Stimulated activated CD4-positive, alpha-beta T cell treated with anti-CD3 and anti-CD28 coated beads, Interleukin-4, amount 100 ng/mL, for 48 hours (primary cell): Measurements from ENCODE around the gene HBD.

Experiments
- DNase-seq, 2 donors: peaks; one replicate each; pipeline ENCODE4 v3.0.0-alpha.2; 2020; ENCODE audit warnings: low read depth in 2 of 2

The HBD gene

DNA sequence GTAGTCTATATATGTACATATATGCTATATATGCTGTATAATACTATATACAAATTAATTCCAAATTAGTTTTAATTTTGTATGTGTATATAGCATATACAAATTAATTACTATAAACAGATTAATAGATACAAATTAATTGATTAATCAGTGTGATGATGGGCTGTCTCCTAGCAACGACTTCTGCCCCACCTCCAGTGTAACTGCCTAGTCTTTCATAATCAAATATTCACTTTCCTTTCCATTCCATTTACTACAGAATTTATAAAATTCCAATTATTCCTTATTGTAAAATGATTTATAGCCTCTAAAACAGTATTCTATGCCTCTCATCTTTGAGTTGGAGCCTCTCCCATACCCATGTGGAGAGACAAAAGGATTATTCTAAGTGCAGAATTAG is 976 bp downstream of the HBD start:
- DNase-seq: no peak

DNA sequence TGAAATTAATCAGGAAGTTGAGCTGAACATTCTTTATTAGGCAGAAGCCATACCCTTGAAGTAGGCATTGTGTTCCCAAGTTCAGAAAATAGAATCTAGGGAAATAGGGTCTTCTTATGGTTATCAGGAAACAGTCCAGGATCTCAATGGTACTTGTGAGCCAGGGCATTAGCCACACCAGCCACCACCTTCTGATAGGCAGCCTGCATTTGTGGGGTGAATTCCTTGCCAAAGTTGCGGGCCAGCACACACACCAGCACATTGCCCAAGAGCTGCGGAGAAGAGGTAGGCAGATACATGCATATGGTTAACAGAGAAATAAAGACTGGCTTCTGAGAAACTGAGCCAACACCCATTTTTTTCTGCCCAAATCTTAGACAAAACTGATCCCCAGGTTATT is 1.5 kb downstream of the HBD start:
- no peak for DNase-seq

DNA sequence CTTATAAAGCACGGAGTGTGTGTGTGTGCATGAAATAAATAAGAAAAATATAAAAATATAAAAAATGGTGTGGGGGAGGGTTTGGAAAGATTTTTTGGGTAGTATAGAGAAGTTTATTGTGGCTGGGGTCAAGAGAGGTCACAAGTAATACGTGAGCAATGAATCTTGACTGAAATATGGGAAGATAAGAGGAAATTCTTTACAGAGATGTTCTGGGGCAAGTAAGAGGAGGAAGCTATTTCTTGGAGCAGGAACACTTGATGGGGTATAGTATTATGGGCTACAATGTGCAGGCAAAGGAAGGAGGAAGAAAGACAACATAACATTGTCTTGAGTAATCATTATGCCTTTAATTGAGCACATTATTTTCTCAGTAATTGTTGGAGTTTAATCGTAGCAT is 2.1 kb downstream of the HBD start:
- no peak for DNase-seq

DNA sequence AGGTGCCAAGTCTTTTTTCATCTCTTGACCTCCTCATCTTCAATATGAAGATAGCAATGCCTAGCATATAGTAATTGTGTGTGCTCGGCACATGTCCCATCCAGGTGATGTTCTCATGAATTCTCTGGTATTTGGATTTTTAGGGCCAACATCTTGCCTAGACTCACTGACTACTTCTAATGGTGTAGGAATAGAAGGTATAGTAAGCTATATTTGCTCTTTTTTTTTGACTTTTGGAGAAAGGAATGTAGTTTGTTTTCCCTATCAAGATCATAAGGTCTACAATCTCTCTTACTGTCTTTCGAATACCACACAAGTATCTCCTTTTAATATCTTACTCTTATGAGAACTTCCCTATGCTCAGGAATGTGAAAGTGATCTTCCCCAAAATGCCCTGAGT is 3.2 kb downstream of the HBD start:
- DNase-seq: no peak

DNA sequence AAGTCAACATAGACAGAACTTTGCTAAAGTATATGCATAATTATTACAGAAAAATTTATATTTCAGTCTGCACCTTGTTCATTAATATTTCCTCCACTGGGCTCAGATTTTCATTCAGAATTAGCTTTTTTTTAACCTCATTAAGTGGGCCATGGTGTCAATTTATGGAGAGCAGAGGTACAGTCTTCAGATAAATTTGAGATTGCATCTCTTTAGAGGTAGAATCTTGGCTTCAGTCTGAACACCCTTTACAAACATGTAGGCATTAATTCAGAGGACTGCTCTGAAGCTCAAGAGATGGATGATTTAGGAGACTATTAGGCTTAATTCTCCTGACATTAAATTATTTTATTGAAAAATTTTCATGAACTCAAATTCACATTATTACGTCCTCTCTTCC is 4.0 kb downstream of the HBD start:
- DNase-seq: no peak

DNA sequence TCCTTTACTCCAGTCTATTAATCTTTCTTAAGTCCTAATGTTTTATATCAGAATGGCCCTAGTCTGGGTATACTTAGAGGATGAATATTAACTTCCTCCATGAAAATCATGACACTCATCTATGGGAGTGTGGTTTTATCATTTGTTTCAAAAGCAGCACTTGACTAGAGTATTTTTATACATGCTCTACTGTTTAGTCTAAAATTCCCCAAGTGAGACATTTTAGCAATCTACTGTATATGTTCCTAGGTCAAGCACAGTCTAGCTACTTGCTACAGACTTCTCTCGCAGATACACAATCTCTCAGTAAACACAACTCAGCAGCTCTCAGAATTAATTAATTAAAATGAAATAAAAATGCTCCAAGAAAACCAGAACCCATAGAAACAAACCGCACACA is 4.5 kb downstream of the HBD start:
- DNase-seq: no peak

DNA sequence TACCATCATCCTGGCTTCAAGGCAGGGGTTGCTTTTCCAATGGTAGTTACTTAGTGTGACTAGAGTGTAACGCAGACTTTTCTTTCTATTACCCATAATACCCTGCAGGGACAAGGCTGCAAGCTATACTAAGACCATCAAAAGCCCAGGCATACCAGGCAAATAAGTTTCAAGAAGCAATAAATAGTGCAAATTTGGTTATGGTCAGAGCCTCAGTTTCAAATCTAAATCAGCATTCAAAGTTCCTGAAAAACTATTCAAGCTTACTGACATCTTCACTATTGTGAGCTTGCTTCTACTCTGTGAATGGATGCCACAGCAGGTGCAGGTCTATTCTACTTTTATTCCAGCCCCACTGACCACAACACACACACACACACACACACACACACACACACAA is 4.9 kb downstream of the HBD start:
- no peak for DNase-seq

DNA sequence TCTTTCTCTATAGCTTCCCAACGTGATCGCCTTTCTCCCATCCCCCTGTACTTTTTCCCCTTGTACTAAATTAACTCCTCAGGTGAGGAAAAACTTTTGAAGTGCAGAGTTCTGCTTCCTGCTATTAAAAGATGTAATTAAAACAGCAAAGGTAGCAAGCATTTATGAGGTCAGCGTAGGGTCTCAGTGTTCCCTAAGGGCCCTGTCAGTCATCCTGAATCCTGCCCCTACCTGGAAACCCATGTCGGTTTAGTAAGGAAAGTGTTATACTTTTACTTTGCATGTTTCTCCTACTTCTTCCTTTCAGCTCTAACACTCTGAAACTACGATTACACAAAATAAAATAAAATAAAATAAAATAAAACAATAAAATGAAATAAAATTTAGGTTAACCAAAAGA is 6.2 kb downstream of the HBD start:
- no peak for DNase-seq

DNA sequence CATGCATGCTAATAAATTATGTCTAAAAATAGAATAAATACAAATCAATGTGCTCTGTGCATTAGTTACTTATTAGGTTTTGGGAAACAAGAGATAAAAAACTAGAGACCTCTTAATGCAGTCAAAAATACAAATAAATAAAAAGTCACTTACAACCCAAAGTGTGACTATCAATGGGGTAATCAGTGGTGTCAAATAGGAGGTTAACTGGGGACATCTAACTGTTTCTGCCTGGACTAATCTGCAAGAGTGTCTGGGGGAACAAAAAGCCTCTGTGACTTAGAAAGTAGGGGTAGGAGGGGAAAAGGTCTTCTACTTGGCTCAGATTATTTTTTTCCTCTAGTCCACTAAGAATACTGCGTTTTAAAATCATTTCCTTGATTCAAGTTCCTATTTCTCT is 6.6 kb downstream of the HBD start:
- DNase-seq: no peak

DNA sequence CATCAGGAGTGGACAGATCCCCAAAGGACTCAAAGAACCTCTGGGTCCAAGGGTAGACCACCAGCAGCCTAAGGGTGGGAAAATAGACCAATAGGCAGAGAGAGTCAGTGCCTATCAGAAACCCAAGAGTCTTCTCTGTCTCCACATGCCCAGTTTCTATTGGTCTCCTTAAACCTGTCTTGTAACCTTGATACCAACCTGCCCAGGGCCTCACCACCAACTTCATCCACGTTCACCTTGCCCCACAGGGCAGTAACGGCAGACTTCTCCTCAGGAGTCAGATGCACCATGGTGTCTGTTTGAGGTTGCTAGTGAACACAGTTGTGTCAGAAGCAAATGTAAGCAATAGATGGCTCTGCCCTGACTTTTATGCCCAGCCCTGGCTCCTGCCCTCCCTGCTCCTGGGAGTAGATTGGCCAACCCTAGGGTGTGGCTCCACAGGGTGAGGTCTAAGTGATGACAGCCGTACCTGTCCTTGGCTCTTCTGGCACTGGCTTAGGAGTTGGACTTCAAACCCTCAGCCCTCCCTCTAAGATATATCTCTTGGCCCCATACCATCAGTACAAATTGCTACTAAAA is 7.5 kb downstream of the HBD start, which contains the start of gene HBB:
TSS of gene HBB (minus strand) at position 340 of the 579 bp plus-strand sequence. CDS start at position 290, 50 bp downstream.
- DNase-seq: no peak

DNA sequence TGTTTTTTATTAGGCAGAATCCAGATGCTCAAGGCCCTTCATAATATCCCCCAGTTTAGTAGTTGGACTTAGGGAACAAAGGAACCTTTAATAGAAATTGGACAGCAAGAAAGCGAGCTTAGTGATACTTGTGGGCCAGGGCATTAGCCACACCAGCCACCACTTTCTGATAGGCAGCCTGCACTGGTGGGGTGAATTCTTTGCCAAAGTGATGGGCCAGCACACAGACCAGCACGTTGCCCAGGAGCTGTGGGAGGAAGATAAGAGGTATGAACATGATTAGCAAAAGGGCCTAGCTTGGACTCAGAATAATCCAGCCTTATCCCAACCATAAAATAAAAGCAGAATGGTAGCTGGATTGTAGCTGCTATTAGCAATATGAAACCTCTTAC is 8.8 kb downstream of the HBD start:
- no peak for DNase-seq

DNA sequence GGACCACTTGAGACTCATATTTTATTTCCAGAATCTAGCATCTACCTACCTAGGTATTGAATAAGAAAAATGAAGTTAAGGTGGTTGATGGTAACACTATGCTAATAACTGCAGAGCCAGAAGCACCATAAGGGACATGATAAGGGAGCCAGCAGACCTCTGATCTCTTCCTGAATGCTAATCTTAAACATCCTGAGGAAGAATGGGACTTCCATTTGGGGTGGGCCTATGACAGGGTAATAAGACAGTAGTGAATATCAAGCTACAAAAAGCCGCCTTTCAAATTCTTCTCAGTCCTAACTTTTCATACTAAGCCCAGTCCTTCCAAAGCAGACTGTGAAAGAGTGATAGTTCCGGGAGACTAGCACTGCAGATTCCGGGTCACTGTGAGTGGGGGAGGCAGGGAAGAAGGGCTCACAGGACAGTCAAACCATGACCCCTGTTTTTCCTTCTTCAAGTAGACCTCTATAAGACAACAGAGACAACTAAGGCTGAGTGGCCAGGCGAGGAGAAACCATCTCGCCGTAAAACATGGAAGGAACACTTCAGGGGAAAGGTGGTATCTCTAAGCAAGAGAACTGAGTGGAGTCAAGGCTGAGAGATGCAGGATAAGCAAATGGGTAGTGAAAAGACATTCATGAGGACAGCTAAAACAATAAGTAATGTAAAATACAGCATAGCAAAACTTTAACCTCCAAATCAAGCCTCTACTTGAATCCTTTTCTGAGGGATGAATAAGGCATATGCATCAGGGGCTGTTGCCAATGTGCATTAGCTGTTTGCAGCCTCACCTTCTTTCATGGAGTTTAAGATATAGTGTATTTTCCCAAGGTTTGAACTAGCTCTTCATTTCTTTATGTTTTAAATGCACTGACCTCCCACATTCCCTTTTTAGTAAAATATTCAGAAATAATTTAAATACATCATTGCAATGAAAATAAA is 9.5 kb downstream of the HBD start:
- DNase-seq: no peak

DNA sequence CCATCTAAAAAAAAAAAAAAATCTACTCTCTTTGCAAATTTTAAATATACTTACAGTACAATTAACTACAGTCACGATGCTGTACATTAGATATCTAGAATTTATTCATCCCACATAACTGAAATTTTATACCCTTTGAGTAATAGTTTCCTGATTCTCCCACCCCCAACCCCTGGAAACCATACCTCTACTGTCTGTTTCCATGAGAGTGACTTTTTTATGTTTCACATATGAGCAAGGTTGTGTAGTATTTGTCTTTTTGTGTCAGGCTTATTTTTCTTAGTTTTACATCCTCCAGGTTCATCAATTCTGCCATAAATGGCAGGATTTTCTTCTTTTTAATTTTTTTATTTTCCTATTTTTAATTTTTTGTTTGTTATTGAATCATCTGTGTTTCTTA is 10.6 kb downstream of the HBD start:
- no peak for DNase-seq

DNA sequence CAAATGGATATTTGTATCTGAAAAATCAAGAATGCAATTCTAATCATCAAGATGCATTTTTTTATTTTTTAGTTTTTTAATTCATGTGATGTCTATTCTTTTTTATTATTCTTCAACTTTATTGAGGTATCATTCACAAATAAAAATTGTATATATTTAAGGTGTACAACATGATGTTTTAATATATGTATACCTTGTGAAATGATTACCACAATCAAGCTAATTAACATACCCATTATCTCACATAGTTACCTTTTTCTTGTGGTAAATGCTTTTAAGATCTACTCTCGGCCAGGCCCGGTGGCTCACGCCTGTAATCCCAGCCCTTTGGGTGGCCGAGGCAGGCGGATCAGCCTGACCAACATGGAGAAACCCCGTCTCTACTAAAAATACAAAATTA is 11.1 kb downstream of the HBD start:
- DNase-seq: no peak

DNA sequence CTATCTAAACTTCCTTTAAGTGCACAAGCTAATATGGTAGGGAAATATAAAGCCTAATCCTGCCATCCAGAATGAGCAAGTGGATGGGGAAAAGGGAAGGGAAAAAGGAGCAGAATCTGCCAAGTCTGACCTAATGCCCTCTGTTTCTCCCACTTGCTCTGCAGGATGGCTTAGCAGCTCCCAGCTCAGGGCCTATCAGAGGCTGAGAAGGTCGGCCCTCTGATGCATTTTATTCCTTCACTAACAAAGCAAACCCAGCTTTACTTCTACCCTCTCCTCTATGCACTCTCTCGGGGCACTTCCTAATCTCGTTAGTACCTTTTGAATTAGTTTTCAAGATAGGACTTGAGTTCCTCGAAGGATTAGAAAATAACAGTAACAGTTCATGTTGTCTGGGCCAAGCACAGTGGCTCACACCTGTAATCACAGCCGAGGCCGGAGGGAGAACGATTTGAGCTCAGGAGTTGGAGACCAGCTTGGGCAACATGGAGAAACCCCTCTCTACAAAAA is 23.9 kb downstream of the HBD start:
- DNase-seq: no peak

DNA sequence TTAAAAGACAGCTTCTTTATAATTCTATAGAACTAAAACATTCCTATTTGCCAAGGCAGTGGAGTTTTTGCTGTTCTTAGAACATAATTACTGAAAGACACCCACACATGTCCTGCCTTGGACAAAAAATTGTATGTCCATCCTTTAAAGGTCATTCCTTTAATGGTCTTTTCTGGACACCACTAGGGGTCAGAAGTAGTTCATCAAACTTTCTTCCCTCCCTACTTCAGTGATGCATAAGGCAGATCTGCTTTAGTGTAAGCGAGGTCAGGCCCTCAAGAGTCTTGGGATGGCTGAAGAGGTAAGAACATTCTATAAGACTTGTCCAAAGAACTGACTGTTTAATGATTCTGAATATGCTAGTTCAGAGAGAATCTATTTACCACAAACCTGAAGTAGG is 29.5 kb downstream of the HBD start:
- DNase-seq: no peak

DNA sequence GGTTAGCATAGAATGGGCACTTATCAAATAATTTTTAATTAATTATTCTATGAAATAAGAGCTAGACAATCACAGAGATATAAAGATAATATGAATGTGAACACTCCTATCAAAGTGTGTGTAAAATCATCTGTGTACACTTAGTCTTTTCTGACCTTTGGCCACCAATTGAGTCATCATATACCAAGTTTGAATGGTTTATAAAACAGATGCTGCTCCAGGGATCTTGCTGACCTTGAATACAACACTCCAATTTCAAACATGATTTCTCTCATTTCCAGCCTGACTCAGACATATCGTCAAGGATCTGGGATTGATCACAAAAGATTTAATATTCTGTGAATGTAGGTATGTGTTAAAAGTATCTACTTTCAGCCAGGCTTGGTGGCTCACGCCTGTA is 30.9 kb downstream of the HBD start:
- no peak for DNase-seq

DNA sequence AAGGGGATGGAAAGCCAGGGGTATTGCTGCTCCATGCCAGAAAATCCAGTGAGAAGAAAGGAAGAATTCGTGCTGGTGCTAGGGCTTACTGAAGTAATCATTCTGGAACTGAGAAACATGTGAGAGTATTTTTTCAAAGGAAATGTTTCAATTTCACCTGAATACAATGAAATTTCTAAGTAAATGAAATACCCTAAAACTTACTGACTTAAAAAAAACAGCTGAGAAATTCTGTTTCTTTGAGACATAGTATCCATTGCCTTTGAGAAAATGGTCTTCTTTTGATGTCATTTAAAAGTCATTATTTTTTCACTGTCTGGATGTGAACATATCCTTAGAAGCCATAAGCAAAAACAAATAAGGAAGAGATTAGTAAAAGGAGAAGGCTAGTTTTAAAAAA is 33.7 kb downstream of the HBD start, which contains the start of gene OR51V1:
TSS of gene OR51V1 (minus strand) at position 101 of the 400 bp plus-strand sequence. CDS start at position 101, 0 bp downstream.
- no peak for DNase-seq

DNA sequence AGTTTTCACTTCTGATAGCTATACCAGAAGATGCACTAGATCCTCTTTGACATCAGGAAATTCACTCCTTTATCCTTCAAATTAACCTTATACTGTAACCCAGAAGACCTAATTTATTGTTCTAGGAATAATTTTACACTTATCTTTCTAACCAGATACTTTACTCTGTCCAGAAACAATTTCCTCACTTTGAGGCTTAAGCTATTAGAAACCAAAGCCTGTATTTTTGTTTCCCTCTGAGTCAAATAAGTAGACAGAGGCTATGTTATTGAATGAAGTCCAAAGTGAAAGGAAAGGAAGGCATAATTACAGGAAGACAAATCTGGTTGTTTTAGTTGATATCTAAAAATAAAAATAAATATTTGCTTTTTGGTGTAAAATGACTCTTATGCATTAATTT is 36.0 kb downstream of the HBD start:
- DNase-seq: no peak

DNA sequence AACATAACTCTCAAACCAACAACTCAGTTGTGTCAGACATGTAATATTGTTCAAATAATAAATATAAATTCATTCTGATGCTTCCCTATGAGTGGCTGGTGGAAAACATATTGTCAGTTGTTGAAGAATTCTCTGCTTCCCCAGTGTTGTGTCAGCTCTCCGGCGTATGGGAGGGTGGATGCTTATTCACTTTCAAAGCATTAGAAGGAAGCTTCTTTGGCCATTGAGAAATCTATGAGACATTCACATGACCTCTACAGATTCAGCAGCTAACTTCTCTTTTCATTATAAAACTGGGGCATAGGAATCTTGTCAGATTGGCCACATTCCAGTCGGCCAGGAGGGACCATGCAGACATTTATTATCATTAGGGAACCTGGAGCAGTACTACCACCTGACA is 36.7 kb downstream of the HBD start:
- DNase-seq: no peak

DNA sequence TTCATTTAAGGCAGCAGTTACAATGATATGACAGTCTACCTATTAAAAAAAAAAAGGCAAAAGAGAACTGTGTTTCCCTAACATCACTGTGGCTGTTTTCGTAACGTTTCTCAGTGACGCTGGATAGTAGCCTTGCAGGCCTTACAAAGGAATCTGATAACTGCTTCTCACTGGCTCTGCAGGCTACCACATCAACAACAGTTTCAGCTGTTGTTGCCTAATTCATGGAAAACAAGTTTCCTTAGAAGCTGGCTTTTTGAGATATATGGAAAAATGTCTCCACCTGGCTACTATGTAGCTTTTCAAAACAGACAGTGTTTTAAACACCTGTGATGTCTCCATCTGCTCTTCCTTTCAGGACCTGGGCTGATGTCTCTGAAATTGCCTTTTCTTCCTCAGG is 37.6 kb downstream of the HBD start:
- no peak for DNase-seq

DNA sequence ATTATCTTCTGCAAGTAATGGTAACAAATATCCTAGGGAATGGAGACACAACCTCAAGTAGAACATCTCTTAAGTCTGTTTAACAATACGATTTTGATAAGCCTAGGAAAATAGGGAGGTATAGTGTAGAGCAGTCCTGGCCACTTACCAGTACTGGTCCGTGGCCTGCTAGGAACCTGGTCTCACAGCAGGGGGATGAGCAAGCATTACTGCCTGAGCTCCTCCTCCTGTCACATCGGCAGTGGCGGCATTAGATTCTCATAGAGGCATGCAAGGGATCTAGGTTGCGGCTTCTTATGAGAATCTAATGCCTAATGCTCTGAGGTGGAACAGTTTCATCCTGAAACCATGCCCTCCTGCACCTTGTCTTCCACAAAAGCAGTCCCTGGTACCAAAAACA is 38.2 kb downstream of the HBD start:
- DNase-seq: no peak

DNA sequence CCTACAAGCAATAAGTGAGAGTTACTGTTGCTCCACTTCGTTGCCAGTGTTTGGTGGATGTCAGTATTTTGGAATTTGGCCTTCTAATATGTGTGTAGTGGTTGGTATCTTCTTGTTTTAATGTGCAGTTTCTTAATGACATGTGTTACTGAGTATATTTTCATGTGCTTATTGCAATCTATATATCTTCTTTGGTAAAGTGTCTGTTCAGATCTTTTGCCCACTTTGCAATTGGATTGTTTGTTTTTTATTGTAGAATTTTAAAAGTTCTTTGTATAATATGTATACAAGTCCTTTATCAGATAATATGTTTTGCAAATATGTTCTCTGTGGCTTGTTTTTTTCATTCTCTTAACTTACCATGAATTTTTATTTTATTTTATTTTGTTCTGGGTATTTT is 41.5 kb downstream of the HBD start:
- no peak for DNase-seq
